GM12878 (cell line): ENCODE data around the gene LRRC4B. TPM values are rescaled to one million over a fixed set of nuclear protein-coding genes. Genes with fewer than 3 reads are reported as not detected.
A peak's percentile ranks its signal among the peaks of the same experiment; 100 is the strongest.

Experiments used
- ATAC-seq: fragments of 200-7000 bp; cut with Tn5 transposase; 3 replicates; pipeline ENCODE4 v1.9.1; 2020; ENCODE audit warnings: mild to moderate bottlenecking, moderate library complexity
- BruUV-seq: library from RNA; stranded (reverse); fragments of 400-500 nt; replicated peaks from 2 replicates; lab custom pipeline; 2021; lab: Mats Ljungman, UMichigan
- CTCF ChIA-PET: fragments of 300-600 bp; sonication (Branson Sonifier 250); formaldehyde crosslinking; extraction: SDS; loops from one replicate; lab custom pipeline; 2021; ENCODE audit warnings: inconsistent platforms; lab: Yijun Ruan, JAX
- POLR2A ChIA-PET: fragments of 350-600 bp; formaldehyde crosslinking; extraction: SDS; loops from one replicate; lab custom pipeline; 2021; ENCODE audit warnings: inconsistent platforms; lab: Charles Lee
- RAD21 ChIA-PET: fragments of 300-600 bp; sonication (Branson Sonifier 250); formaldehyde crosslinking; loops from one replicate; lab custom pipeline; 2023; ENCODE audit warnings: antibody characterized with exemption; ENCODE audit not compliant: unreplicated experiment; lab: Charles Lee
- SMC1A ChIA-PET: fragments of 300-600 bp; sonication (Branson Sonifier 250); formaldehyde crosslinking; loops from one replicate; lab custom pipeline; 2023; ENCODE audit not compliant: unreplicated experiment, uncharacterized antibody; lab: Charles Lee
- DNase-seq: peaks from one replicate; pipeline ENCODE4 v3.0.0-alpha.2; 2011; ENCODE audit warnings: low read depth, low spot score
- FAIRE-seq: peaks from 3 replicates; lab custom pipeline; 2011; peaks lifted over from hg19 to GRCh38; lab: Jason Lieb, UNC
- H2AFZ ChIP-seq: 2 replicates; pipeline ENCODE4 v1.6.0; 2011; ENCODE audit warnings: low read depth, low read length, control low read depth; ENCODE audit not compliant: control insufficient read depth
- H3K27ac ChIP-seq: 2 replicates; pipeline ENCODE4 v1.5.1; 2011; ENCODE audit warnings: control low read depth; ENCODE audit not compliant: control insufficient read depth, insufficient read depth
- H3K27me3 ChIP-seq, 2 experiments: replicated peaks in 1 of 2; 2 replicates each; pipeline versions ENCODE4 v1.6.0 to v1.6.1; 2011; ENCODE audit warnings: low read length in 1 of 2; ENCODE audit not compliant: control insufficient read depth in 2 of 2, insufficient read depth in 2 of 2
- H3K36me3 ChIP-seq, 2 experiments: 2 replicates each; pipeline ENCODE4 v1.5.1; 2011; ENCODE audit warnings: low read length in 1 of 2; ENCODE audit not compliant: control insufficient read depth in 2 of 2, insufficient read depth in 2 of 2
- H3K4me1 ChIP-seq: 2 replicates; pipeline ENCODE4 v1.6.1; 2011; ENCODE audit warnings: mild to moderate bottlenecking, low read length, moderate library complexity, mixed read lengths; ENCODE audit not compliant: control insufficient read depth, insufficient read depth
- H3K4me2 ChIP-seq: 2 replicates; pipeline ENCODE4 v1.6.0; 2011; ENCODE audit warnings: control low read depth; ENCODE audit not compliant: control insufficient read depth, insufficient read depth
- H3K4me3 ChIP-seq: fragments of 200-600 bp; sonication (generic); 2 replicates; pipeline ENCODE4 v1.5.1; 2016
- H3K79me2 ChIP-seq: 2 replicates; pipeline ENCODE4 v1.6.0; 2011; ENCODE audit warnings: low read length; ENCODE audit not compliant: control insufficient read depth, insufficient read depth
- H3K9ac ChIP-seq: 2 replicates; pipeline ENCODE4 v1.8.0; 2011; ENCODE audit warnings: low read length, control low read depth, mixed read lengths; ENCODE audit not compliant: control insufficient read depth, insufficient read depth
- H3K9me3 ChIP-seq: replicated peaks from 3 replicates; pipeline ENCODE4 v1.5.1; 2011; ENCODE audit warnings: mild to moderate bottlenecking, low read length; ENCODE audit not compliant: control insufficient read depth, insufficient read depth
- H4K20me1 ChIP-seq: 2 replicates; pipeline ENCODE4 v1.6.0; 2011; ENCODE audit not compliant: control insufficient read depth, insufficient read depth
- ATF7 ChIP-seq: fragments of 450-650 bp; IDR thresholded peaks from 2 replicates; pipeline ENCODE4 v1.6.1; 2016; ENCODE audit warnings: low read depth, mild to moderate bottlenecking
- BHLHE40 ChIP-seq, 2 experiments: fragments of 450-650 bp in 1 of 2; IDR thresholded peaks; 2 replicates each; pipeline ENCODE4 v1.6.1; 2011 to 2017; ENCODE audit warnings: low read depth in 2 of 2, borderline replicate concordance in 1 of 2, improper control_type of control experiment in 1 of 2, low read length in 1 of 2, mild to moderate bottlenecking in 1 of 2
- BRCA1 ChIP-seq: IDR thresholded peaks from 2 replicates; pipeline ENCODE4 v1.6.1; 2011; ENCODE audit warnings: low read depth, low read length, improper control_type of control experiment
- CHD1 ChIP-seq: IDR thresholded peaks from 2 replicates; pipeline ENCODE4 v1.6.1; 2012; ENCODE audit warnings: low read depth, low read length, improper control_type of control experiment
- CHD2 ChIP-seq: IDR thresholded peaks from 2 replicates; pipeline ENCODE4 v1.6.1; 2011; ENCODE audit warnings: low read depth, low read length, improper control_type of control experiment, borderline replicate concordance
- CREM ChIP-seq: IDR thresholded peaks from 2 replicates; pipeline ENCODE4 v1.6.1; 2014; ENCODE audit warnings: antibody characterized with exemption, low read depth
- EED ChIP-seq: sonication (generic); IDR thresholded peaks from 2 replicates; pipeline ENCODE4 v1.6.1; 2016; ENCODE audit warnings: antibody characterized with exemption, low read depth
- FOXM1 ChIP-seq: IDR thresholded peaks from 2 replicates; pipeline ENCODE4 v1.6.1; 2012; ENCODE audit warnings: low read depth, mild to moderate bottlenecking, inconsistent platforms, low read length, moderate library complexity
- KLF5 ChIP-seq: fragments of 450-650 bp; IDR thresholded peaks from 2 replicates; pipeline ENCODE4 v1.6.1; 2014; ENCODE audit warnings: mild to moderate bottlenecking; ENCODE audit not compliant: partially characterized antibody
- MEF2B ChIP-seq: fragments of 450-650 bp; IDR thresholded peaks from 2 replicates; pipeline ENCODE4 v1.6.1; 2018; ENCODE audit warnings: mild to moderate bottlenecking, moderate library complexity; ENCODE audit not compliant: partially characterized antibody, poor library complexity, severe bottlenecking
- MTA3 ChIP-seq: IDR thresholded peaks from 2 replicates; pipeline ENCODE4 v1.6.1; 2012; ENCODE audit warnings: low read length, inconsistent platforms, borderline replicate concordance
- MYC ChIP-seq: IDR thresholded peaks from 2 replicates; pipeline ENCODE4 v1.6.1; 2011; ENCODE audit warnings: mild to moderate bottlenecking, low read length, moderate library complexity, inconsistent platforms; ENCODE audit not compliant: insufficient read depth, insufficient replicate concordance, insufficient read length, severe bottlenecking
- NRF1 ChIP-seq: conservative IDR thresholded peaks from 2 replicates; pipeline ENCODE4 v1.6.1; 2011; ENCODE audit warnings: mild to moderate bottlenecking, low read depth, low read length, improper control_type of control experiment
- RELA ChIP-seq: fragments of 450-650 bp; IDR thresholded peaks from 2 replicates; pipeline ENCODE4 v1.8.0; 2014; ENCODE audit warnings: borderline replicate concordance; ENCODE audit not compliant: partially characterized antibody
- SMC3 ChIP-seq: IDR thresholded peaks from 2 replicates; pipeline ENCODE4 v1.6.1; 2011; ENCODE audit warnings: low read length, improper control_type of control experiment, borderline replicate concordance
- SPI1 ChIP-seq: IDR thresholded peaks from 2 replicates; pipeline ENCODE4 v1.6.1; 2011; ENCODE audit warnings: low read depth, mild to moderate bottlenecking, low read length, moderate library complexity, borderline replicate concordance; ENCODE audit not compliant: insufficient read depth
- TBL1XR1 ChIP-seq: IDR thresholded peaks from 2 replicates; pipeline ENCODE4 v1.6.1; 2012; ENCODE audit warnings: low read depth, low read length, improper control_type of control experiment
- TCF3 ChIP-seq: IDR thresholded peaks from 2 replicates; pipeline ENCODE4 v1.6.1; 2012; ENCODE audit warnings: low read depth, mild to moderate bottlenecking, low read length, borderline replicate concordance; ENCODE audit not compliant: insufficient read depth
- ZNF207 ChIP-seq: fragments of 450-650 bp; IDR thresholded peaks from 2 replicates; pipeline ENCODE4 v1.6.1; 2014; ENCODE audit warnings: antibody characterized with exemption, mild to moderate bottlenecking, borderline replicate concordance
- WGBS: methylation state at CpG from one replicate; pipeline ENCODE4 v1.1.6; 2016; ENCODE audit warnings: low lambda C conversion rate; ENCODE audit not compliant: insufficient replicate concordance, insufficient coverage; ENCODE audit errors: missing lambda C conversion rate; 5-methylcytosine and 5-hydroxymethylcytosine counted together
- in situ Hi-C: fragments of 300-500 bp; cut with MboI; formaldehyde crosslinking; loops from 9 replicates; pipeline ENCODE4 v1.14.3; 2018; ENCODE audit warnings: mixed read lengths
- intact Hi-C: fragments of 100-400 bp; cut with micrococcal nuclease; formaldehyde crosslinking; loops from one replicate; pipeline ENCODE4 v1.14.2; 2022; ENCODE audit not compliant: unreplicated experiment
- polyA plus RNA-seq, 11 experiments: library from polyadenylated mRNA; depleted of rRNA in 4 of 11; unstranded in 6 of 11; stranded (reverse) in 5 of 11; fragments of >200 nt; fragmentation: Nextera tagmentation in 4 of 11; fragmentation: Illumina TruSeq in 1 of 11; extraction: Ambion mirVana in 4 of 11; extraction: Trizol in 1 of 11; gene quantifications; 1 replicate in 1 of 11; 2 replicates in 10 of 11; pipeline versions ENCODE4 v1.2.1 to v1.2.3, GENCODE V29; 2011 to 2016; ENCODE audit warnings: inconsistent platforms in 2 of 11, missing spikeins in 2 of 11, low read depth in 1 of 11
- total RNA-seq, 4 experiments: library from RNA; depleted of rRNA in 3 of 4; stranded (reverse); fragments of >200 nt in 3 of 4; fragmentation: Illumina TruSeq in 1 of 4; extraction: Trizol in 1 of 4; gene quantifications; 2 replicates each; pipeline versions ENCODE4 v1.2.1 to v1.2.3, GENCODE V29; 2013 to 2021
- TF ChIP-seq, protein P1 (sequence below): IDR thresholded peaks from 2 replicates; pipeline ENCODE4 v1.6.1; 2012; ENCODE audit warnings: low read length, inconsistent platforms
- TF ChIP-seq, protein P2 (sequence below): fragments of 150-350 bp; IDR thresholded peaks from 2 replicates; pipeline ENCODE4 v1.6.1; 2014; ENCODE audit warnings: mild to moderate bottlenecking, low read depth, low read length

The LRRC4B gene
- total and polyA plus RNA-seq, 10 of the 15 experiments (the other 5 are each of a cell fraction or from before 2014, with no cell fraction given): 0.14 TPM; not detected in 9

DNA sequence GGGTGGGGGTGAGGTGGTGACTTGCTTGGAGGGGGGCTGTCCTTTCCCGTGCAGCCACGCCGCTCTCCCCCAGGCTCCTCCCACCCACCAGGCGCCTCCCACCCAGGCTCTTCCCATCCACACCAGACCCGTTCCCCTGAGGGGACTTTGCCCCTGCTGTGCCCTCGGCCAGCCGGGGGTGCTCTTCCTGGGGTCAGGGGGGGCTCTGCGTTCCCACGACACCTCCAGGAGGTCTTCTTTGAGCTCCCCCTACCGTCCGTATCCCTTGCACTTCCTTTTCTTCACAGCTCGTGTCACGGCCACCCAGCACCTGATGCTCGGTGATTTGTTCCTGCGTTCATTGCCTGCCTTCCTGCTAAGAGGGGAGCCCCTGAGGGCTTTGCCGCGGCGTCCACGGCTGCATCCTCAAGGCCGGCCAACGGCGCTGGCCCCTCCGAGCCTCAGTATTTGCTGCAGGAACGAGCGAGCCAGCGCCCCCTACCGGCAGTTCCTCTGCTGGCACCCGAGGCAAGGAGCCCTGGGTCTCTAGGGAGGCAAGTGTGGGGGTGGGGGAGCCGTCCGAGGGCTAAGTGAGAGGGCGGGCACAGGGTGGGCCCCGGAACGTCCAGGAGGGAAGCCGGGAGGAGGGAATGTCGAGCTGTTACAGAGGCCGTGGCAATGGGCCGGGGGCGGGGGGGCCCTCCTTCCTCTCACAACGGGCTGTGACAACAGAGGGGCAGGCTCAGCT, 11.8 kb downstream of the LRRC4B start:
- no peaks in the 10 kb centered on the region for H3K9me3 ChIP-seq
- BruUV-seq: no TSS peak
- POLR2A ChIA-PET: interaction anchor here (0.6 kb wide), 2 partner anchors 63 to 228 kb away, joined by 4 to 8 read pairs; partner anchors contain the start of gene KCNC3
- no peaks in the 10 kb centered on the region for H4K20me1 ChIP-seq
- in situ Hi-C loops: no loop called here
- DNase-seq (peak; percentile 15), ATAC-seq (peak; percentile 95), FAIRE-seq (no peak)
- no peak overlapping the region for H3K27ac ChIP-seq
- SMC1A ChIA-PET: interaction anchor here (0.7 to 1.9 kb wide), 2 partner anchors 19 to 114 kb away, joined by 3 to 16 read pairs; no protein-coding TSS in a partner anchor
- no peaks in the 10 kb centered on the region; the same call in 1 of the 2 replicates for H3K4me1 ChIP-seq
- H3K4me3 ChIP-seq: peak overlapping the region; percentile 56; the same call in 1 of the 2 replicates
- peak overlapping the region; percentile 91 for H3K4me2 ChIP-seq
- CTCF ChIA-PET: interaction anchor here (0.5 to 8.5 kb wide), 28 partner anchors 10 to 790 kb away, joined by 3 to 117 read pairs (median 4); partner anchors contain the start of genes JOSD2, NR1H2 and SPIB
- no peaks in the 10 kb centered on the region for H3K79me2 ChIP-seq
- H2AFZ ChIP-seq: peak overlapping the region; percentile 90
- intact Hi-C loops: loop anchor here (1.0 kb wide), 1 partner anchor 188 kb away; no protein-coding TSS in a partner anchor
- H3K27me3 ChIP-seq: peaks cover 0 to 5% of the 10 kb centered on the region in 2 experiments
- RAD21 ChIA-PET: interaction anchor here (0.5 to 1.8 kb wide), 8 partner anchors 18 to 1058 kb away, joined by 3 to 13 read pairs (median 3); no protein-coding TSS in a partner anchor
- no peak overlapping the region for H3K9ac ChIP-seq
- no peaks in the 10 kb centered on the region for H3K36me3 ChIP-seq
- WGBS: under 1% methylated on average over 28 of the region's 39 CpGs
- TF ChIP-seq ZNF207 (0 out of 2 replicates have a peak, but pooled peaks have one; percentile 41), CHD1 (no peak), ATF7 (no peak), TBL1XR1 (0 out of 2 replicates have a peak, but pooled peaks have one; percentile 30), BRCA1 (no peak), EED (no peak), FOXM1 (no peak), BHLHE40 (IDR thresholded peaks at IDR 0.05; ENCODE audit: borderline replicate concordance in 1 of 2, low read depth in 2 of 2, low read length in 1 of 2) (peak; percentile 30 to 61; a peak in 2 of 4 replicates), MTA3 (no peak), NRF1 (no peak), CREM (no peak), TCF3 (no peak), MYC (no peak), SMC3 (peak; percentile 20; the same call in 1 of the 2 replicates), KLF5 (peak; percentile 52), SPI1 (peak; percentile 52; the same call in 1 of the 2 replicates), CHD2 (peak; percentile 63; the same call in 1 of the 2 replicates), RELA (no peak), MEF2B (peak; percentile 96)
- TF ChIP-seq, protein P1, sequence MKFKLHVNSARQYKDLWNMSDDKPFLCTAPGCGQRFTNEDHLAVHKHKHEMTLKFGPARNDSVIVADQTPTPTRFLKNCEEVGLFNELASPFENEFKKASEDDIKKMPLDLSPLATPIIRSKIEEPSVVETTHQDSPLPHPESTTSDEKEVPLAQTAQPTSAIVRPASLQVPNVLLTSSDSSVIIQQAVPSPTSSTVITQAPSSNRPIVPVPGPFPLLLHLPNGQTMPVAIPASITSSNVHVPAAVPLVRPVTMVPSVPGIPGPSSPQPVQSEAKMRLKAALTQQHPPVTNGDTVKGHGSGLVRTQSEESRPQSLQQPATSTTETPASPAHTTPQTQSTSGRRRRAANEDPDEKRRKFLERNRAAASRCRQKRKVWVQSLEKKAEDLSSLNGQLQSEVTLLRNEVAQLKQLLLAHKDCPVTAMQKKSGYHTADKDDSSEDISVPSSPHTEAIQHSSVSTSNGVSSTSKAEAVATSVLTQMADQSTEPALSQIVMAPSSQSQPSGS: no peak
- TF ChIP-seq, protein P2, sequence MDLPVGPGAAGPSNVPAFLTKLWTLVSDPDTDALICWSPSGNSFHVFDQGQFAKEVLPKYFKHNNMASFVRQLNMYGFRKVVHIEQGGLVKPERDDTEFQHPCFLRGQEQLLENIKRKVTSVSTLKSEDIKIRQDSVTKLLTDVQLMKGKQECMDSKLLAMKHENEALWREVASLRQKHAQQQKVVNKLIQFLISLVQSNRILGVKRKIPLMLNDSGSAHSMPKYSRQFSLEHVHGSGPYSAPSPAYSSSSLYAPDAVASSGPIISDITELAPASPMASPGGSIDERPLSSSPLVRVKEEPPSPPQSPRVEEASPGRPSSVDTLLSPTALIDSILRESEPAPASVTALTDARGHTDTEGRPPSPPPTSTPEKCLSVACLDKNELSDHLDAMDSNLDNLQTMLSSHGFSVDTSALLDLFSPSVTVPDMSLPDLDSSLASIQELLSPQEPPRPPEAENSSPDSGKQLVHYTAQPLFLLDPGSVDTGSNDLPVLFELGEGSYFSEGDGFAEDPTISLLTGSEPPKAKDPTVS: no peak
